Activated CD4-positive, alpha-beta T cell treated with anti-CD3 and anti-CD28 coated beads, Interleukin-2, amount 50 U/mL, for 24 hours (primary cell): Measurements from ENCODE around the gene MAPT.
"Not testable (repeated sequence)": the region's sequence is repeated elsewhere in the genome, so short reads cannot be mapped to it uniquely, and the experiment has no call there.

Experiments used
- DNase-seq, 2 donors: peaks; one replicate each; pipeline ENCODE4 v3.0.0-alpha.2; 2020; ENCODE audit warnings: low read depth in 1 of 2, low spot score in 1 of 2

Gene MAPT

GRCh38 chr17:45896803-45897693, 2.7 kb downstream of the MAPT start:
- DNase-seq: no peak

GRCh38 chr17:45900136-45900535, 5.8 kb downstream of the MAPT start:
- DNase-seq: no peak

GRCh38 chr17:45900723-45901415, 6.5 kb downstream of the MAPT start:
- DNase-seq: no peak

DNA sequence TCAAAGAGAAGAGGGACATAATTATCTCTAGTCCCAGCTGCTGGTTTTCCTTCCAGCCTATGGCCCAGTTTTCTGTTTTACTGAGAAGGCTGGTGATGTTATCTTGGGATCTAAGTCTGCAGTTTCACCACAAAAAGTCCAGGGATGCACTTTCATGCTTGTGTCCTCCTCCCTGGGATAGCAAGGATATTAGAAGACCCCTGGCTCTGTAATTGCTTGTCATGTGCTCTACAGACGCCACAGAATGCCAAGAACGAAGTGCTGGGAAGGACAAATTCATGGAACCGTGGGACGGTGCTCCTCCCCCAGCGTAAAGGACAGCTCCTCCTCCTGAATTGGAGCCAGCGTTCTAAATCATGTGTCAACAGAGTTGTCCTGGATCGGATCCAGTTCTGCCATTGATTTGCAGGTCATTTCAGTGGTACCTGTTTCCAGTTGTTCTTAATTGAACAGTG, 8.6 kb downstream of the MAPT start:
- no peak for DNase-seq

- DNase-seq: no peak
Observed at GRCh38 chr17:45904866-45905265, 10.5 kb downstream of the MAPT start.

- DNase-seq: no peak
Observed at GRCh38 chr17:45905814-45906213, 11.5 kb downstream of the MAPT start.

- no peak for DNase-seq
Observed at GRCh38 chr17:45906237-45906636, 11.9 kb downstream of the MAPT start.

DNA sequence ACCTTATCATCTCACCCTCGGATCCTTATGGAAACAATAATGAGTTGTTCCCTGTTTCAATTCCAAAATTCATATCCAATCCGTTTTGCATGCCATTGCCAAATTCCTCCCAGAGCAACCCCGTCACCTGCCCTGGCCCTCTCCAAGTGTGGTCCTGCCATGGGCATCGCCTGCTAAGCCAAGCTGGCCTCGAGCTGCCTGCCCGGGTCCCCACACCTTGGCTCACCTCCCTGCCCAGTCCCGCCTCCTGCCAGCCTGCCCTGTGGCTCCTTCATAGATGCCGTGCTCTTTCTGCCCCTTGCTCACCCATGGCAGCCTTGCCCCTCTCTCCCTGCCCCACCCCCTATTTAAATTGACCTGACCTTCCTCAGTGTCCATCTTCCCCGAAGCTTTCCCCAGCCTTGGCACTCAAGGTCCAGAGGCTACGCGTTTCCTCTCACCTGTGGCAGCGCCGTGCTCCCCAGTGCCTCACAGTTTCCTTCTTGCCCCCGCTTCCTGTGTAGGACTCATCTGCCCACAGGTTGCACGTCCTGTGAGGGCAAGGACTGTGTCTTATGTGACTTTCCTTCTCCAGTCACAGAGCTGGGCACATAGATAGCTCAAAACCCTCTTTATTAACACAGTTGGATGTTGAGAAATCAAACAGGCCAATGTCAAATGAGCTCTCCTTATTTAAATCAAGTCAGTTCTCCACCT, 12.7 kb downstream of the MAPT start:
- no peak for DNase-seq

DNA sequence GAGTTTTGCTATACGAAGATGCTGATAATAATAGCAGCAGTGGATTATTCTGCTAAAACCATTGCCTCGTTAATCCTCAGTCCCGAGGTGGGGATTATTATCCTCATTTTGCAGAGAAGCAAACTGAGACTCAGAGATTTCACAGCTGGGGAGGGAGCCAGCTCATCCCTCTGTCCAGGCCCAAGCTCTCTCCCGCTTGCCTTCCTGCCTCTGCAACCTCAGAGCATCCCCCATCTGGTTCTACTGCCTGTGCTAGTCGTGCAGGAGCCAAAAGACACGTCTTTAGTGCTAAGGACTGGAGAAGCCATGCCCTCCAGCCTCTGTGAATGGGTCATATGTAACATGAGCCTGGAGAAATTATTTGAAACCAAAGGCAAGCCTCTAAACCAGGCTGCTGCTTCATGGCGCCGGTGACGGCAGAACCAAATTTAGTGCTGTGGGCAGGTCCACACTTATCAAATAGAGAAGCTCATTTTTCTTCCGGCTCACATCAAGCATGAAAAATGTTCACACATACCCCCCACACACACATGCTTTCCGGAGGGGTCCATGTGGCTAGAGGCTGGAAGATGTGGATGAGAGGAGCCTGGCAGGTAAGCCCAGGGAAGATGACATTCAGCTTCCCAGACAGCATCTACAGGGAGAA, 13.5 kb downstream of the MAPT start:
- DNase-seq: no peak

- no peak for DNase-seq
Observed at GRCh38 chr17:45908460-45908859, 14.1 kb downstream of the MAPT start.

GRCh38 chr17:45908935-45909334, 14.6 kb downstream of the MAPT start:
- no peak for DNase-seq

DNA sequence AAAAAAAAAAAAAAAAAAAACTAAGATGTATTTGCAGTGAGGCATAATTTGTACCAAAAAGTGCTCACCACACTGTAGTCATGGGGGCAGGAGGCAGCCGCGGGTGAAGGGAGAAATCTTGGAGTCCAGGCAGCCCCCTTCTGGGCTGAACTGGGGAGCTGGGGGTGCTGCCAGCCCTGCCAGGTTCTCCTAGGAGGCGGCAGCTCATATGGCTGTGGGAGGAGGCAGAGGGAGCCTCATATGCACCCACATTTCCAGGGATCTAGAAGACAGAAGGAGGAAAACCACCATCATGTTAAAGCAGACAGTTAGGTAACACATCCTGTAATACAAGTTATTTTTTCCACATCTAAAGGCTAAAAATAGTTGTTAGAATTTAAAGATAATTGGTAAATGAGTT, 16.3 kb downstream of the MAPT start:
- no peak for DNase-seq

- no peak for DNase-seq
Observed at GRCh38 chr17:45912319-45912718, 18.0 kb downstream of the MAPT start.

DNA sequence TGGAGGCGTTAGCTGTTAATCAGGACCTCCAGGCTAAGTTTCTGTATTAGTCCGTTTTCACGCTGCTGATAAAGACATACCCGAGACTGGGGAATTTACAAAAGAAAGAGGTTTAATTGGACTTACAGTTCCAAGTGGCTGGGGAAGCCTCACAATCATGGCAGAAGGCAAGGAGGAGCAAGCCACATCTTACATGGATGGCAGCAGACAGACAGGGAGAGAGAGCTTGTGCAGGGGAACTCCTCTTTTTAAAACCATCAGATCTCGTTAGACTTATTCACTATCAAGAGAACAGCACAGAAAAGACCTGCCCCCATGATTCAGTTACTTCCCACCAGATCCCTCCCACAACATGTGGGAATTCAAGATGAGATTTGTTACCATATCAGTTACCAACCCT, 18.7 kb downstream of the MAPT start:
- not testable (repeated sequence) for DNase-seq

DNA sequence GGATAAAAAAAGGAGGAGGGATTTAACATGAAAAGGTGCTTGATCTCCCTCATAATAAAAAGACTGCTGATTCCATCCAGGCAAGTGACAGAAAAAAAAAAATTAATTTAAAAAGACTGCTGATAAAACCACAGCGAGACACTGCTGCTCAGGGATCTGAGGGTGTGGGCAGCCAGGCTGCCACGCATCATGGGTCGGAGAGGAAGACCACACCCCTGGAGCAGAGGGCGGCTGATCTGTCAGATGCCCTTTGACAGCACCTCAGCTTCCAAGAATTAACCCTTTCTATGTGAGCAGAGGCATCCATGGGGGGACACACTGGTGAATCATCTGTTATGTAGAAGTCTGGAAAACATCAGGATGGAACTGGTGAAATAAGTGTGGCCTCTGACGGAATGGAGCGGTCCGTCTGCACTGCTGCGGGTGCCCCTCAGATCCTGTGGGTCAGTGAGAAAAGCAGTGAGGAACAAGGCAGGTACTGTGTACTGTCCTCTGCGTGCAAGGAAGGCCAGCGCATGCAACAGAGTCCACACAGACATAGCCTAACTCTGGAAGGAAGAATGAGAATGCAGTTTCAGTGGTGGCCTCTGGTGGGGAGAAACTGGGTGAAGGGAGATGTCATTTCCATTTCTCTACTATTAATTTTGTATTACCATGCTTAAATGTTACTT, 19.8 kb downstream of the MAPT start:
- no peak for DNase-seq

GRCh38 chr17:45915263-45915662, 20.9 kb downstream of the MAPT start:
- no peak for DNase-seq

DNA sequence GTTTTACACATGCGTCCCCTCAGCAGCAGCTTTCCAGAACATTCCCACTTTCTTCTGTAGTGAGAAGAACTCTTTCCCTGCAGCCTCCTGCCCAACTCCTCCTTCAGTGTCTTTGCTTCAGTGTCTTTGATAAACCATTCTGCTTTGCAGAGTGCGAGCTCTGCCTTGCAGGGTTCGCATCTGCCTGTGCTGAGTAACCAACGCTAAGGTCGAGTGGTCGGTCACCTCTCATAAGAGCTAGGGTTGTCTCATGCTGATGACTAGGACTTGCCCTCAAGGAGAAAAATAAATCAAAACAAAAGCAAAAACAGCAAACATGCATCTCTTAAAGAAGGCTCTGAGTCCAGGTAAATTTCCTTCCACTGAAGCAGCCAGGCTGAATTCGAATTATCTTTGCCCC, 22.7 kb downstream of the MAPT start:
- no peak for DNase-seq

GRCh38 chr17:45918241-45918745, 23.9 kb downstream of the MAPT start:
- no peak for DNase-seq

DNA sequence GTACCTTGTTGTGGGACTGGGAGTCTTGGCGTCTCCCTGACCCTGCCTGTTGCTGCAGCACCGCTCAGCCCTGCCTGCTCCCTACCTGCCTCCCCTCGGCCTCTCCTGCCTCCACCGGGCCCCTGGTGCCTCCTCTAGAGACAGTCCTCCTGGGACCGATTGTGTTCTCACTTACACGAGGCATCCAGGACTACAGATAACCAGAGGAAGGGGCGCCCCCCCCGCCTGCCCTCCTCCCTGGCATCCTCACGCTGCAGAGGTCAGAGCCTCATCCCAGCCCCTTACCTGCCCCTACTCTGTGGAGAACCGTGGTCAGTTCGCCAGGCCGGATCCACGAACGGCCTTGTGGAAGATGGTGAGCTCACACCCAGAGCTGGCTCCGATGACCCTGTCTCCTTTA, 24.8 kb downstream of the MAPT start:
- no peak for DNase-seq

DNA sequence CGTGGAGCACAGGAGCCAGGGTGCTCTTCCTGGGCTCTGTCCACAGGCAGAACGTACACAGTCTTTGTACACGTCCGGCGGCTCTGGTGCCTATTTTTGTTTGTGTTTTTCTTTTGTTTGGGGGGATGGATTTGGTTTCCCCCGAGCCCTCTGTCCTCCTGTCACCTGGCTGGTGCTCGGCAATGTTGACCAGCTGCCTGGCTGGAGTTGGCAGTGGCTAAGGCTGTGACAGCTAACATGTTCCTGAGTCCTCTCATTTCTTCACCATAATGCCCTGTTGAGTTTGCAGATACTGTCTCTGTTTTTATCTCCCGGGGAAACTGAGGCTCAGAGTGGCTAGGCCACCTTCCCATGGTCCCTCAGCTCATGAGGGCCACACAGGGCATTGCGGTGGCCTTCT, 25.7 kb downstream of the MAPT start:
- no peak for DNase-seq
